GM12878 (cell line): ENCODE results near the gene FOXJ1. TPM values are rescaled to one million over a fixed set of nuclear protein-coding genes. Genes with fewer than 3 reads are reported as not detected.

Experiments
- ATAC-seq: fragments of 200-7000 bp; cut with Tn5 transposase; 3 replicates; pipeline ENCODE4 v1.9.1; 2020; ENCODE audit warnings: mild to moderate bottlenecking, moderate library complexity
- BruUV-seq: library from RNA; stranded (reverse); fragments of 400-500 nt; replicated peaks from 2 replicates; lab custom pipeline; 2021; lab: Mats Ljungman, UMichigan
- CTCF ChIA-PET: fragments of 300-600 bp; sonication (Branson Sonifier 250); formaldehyde crosslinking; extraction: SDS; loops from one replicate; lab custom pipeline; 2021; ENCODE audit warnings: inconsistent platforms; lab: Yijun Ruan, JAX
- POLR2A ChIA-PET: fragments of 350-600 bp; formaldehyde crosslinking; extraction: SDS; loops from one replicate; lab custom pipeline; 2021; ENCODE audit warnings: inconsistent platforms; lab: Charles Lee
- RAD21 ChIA-PET: fragments of 300-600 bp; sonication (Branson Sonifier 250); formaldehyde crosslinking; loops from one replicate; lab custom pipeline; 2023; ENCODE audit warnings: antibody characterized with exemption; ENCODE audit not compliant: unreplicated experiment; lab: Charles Lee
- SMC1A ChIA-PET: fragments of 300-600 bp; sonication (Branson Sonifier 250); formaldehyde crosslinking; loops from one replicate; lab custom pipeline; 2023; ENCODE audit not compliant: unreplicated experiment, uncharacterized antibody; lab: Charles Lee
- DNase-seq: peaks from one replicate; pipeline ENCODE4 v3.0.0-alpha.2; 2011; ENCODE audit warnings: low read depth, low spot score
- FAIRE-seq: peaks from 3 replicates; lab custom pipeline; 2011; peaks lifted over from hg19 to GRCh38; lab: Jason Lieb, UNC
- H2AFZ ChIP-seq: 2 replicates; pipeline ENCODE4 v1.6.0; 2011; ENCODE audit warnings: low read depth, low read length, control low read depth; ENCODE audit not compliant: control insufficient read depth
- H3K27ac ChIP-seq: 2 replicates; pipeline ENCODE4 v1.5.1; 2011; ENCODE audit warnings: control low read depth; ENCODE audit not compliant: control insufficient read depth, insufficient read depth
- H3K27me3 ChIP-seq, 2 experiments: replicated peaks in 1 of 2; 2 replicates each; pipeline versions ENCODE4 v1.6.0 to v1.6.1; 2011; ENCODE audit warnings: low read length in 1 of 2; ENCODE audit not compliant: control insufficient read depth in 2 of 2, insufficient read depth in 2 of 2
- H3K36me3 ChIP-seq, 2 experiments: 2 replicates each; pipeline ENCODE4 v1.5.1; 2011; ENCODE audit warnings: low read length in 1 of 2; ENCODE audit not compliant: control insufficient read depth in 2 of 2, insufficient read depth in 2 of 2
- H3K4me1 ChIP-seq: 2 replicates; pipeline ENCODE4 v1.6.1; 2011; ENCODE audit warnings: mild to moderate bottlenecking, low read length, moderate library complexity, mixed read lengths; ENCODE audit not compliant: control insufficient read depth, insufficient read depth
- H3K4me2 ChIP-seq: 2 replicates; pipeline ENCODE4 v1.6.0; 2011; ENCODE audit warnings: control low read depth; ENCODE audit not compliant: control insufficient read depth, insufficient read depth
- H3K4me3 ChIP-seq: fragments of 200-600 bp; sonication (generic); 2 replicates; pipeline ENCODE4 v1.5.1; 2016
- H3K79me2 ChIP-seq: 2 replicates; pipeline ENCODE4 v1.6.0; 2011; ENCODE audit warnings: low read length; ENCODE audit not compliant: control insufficient read depth, insufficient read depth
- H3K9ac ChIP-seq: 2 replicates; pipeline ENCODE4 v1.8.0; 2011; ENCODE audit warnings: low read length, control low read depth, mixed read lengths; ENCODE audit not compliant: control insufficient read depth, insufficient read depth
- H3K9me3 ChIP-seq: replicated peaks from 3 replicates; pipeline ENCODE4 v1.5.1; 2011; ENCODE audit warnings: mild to moderate bottlenecking, low read length; ENCODE audit not compliant: control insufficient read depth, insufficient read depth
- H4K20me1 ChIP-seq: 2 replicates; pipeline ENCODE4 v1.6.0; 2011; ENCODE audit not compliant: control insufficient read depth, insufficient read depth
- ELK1 ChIP-seq: IDR thresholded peaks from 2 replicates; pipeline ENCODE4 v1.6.1; 2012; ENCODE audit warnings: low read depth, low read length, improper control_type of control experiment
- WRNIP1 ChIP-seq: IDR thresholded peaks from 2 replicates; pipeline ENCODE4 v1.6.1; 2011; ENCODE audit warnings: low read depth, low read length, improper control_type of control experiment, borderline replicate concordance
- ZNF384 ChIP-seq: IDR thresholded peaks from 2 replicates; pipeline ENCODE4 v1.6.1; 2012; ENCODE audit warnings: low read depth, mild to moderate bottlenecking, low read length, improper control_type of control experiment, borderline replicate concordance
- ZNF687 ChIP-seq: fragments of 450-650 bp; IDR thresholded peaks from 2 replicates; pipeline ENCODE4 v1.6.1; 2017; ENCODE audit warnings: mild to moderate bottlenecking, moderate library complexity
- WGBS: methylation state at CpG from one replicate; pipeline ENCODE4 v1.1.6; 2016; ENCODE audit warnings: low lambda C conversion rate; ENCODE audit not compliant: insufficient replicate concordance, insufficient coverage; ENCODE audit errors: missing lambda C conversion rate; 5-methylcytosine and 5-hydroxymethylcytosine counted together
- in situ Hi-C: fragments of 300-500 bp; cut with MboI; formaldehyde crosslinking; loops from 9 replicates; pipeline ENCODE4 v1.14.3; 2018; ENCODE audit warnings: mixed read lengths
- intact Hi-C: fragments of 100-400 bp; cut with micrococcal nuclease; formaldehyde crosslinking; loops from one replicate; pipeline ENCODE4 v1.14.2; 2022; ENCODE audit not compliant: unreplicated experiment
- polyA plus RNA-seq, 11 experiments: library from polyadenylated mRNA; depleted of rRNA in 4 of 11; unstranded in 6 of 11; stranded (reverse) in 5 of 11; fragments of >200 nt; fragmentation: Nextera tagmentation in 4 of 11; fragmentation: Illumina TruSeq in 1 of 11; extraction: Ambion mirVana in 4 of 11; extraction: Trizol in 1 of 11; gene quantifications; 1 replicate in 1 of 11; 2 replicates in 10 of 11; pipeline versions ENCODE4 v1.2.1 to v1.2.3, GENCODE V29; 2011 to 2016; ENCODE audit warnings: inconsistent platforms in 2 of 11, missing spikeins in 2 of 11, low read depth in 1 of 11
- total RNA-seq, 4 experiments: library from RNA; depleted of rRNA in 3 of 4; stranded (reverse); fragments of >200 nt in 3 of 4; fragmentation: Illumina TruSeq in 1 of 4; extraction: Trizol in 1 of 4; gene quantifications; 2 replicates each; pipeline versions ENCODE4 v1.2.1 to v1.2.3, GENCODE V29; 2013 to 2021

Gene FOXJ1
- total and polyA plus RNA-seq, 10 of the 15 experiments (the other 5 are each of a cell fraction or from before 2014, with no cell fraction given), result not detected

- TF ChIP-seq ZNF687 (peak; percentile 41; the same call in 1 of the 2 replicates), ZNF384 (no peak), WRNIP1 (no peak)
These were observed 38.7 kb upstream of the FOXJ1 start (continued) for GRCh38 chr17:76179496-76180467.

GRCh38 chr17:76178124-76178523 lies 37.1 kb upstream of the FOXJ1 start:
- peaks cover 12% of the 10 kb centered on the region for H3K4me1 ChIP-seq
- intact Hi-C loops, result no loop called here
- ChIA-PET CTCF (interaction anchor here (0.5 to 12.6 kb wide), 11 partner anchors 10 to 207 kb away, joined by 3 to 162 read pairs (median 13); partner anchors contain the start of genes SPHK1 and UBALD2), SMC1A (interaction anchor here (0.8 to 12.7 kb wide), 7 partner anchors 36 to 178 kb away, joined by 4 to 147 read pairs (median 12); partner anchors contain the start of genes CDK3, FOXJ1 and UBALD2), POLR2A (interaction anchor here (0.9 to 16.8 kb wide), 3 partner anchors 56 to 89 kb away, joined by 3 to 427 read pairs (median 4); partner anchors contain the start of gene UBALD2), RAD21 (interaction anchor here (0.8 to 17.4 kb wide), 4 partner anchors 54 to 315 kb away, joined by 3 to 419 read pairs (median 64); partner anchors contain the start of gene UBALD2)
- in situ Hi-C loops, result no loop called here
- no peaks in the 10 kb centered on the region for H4K20me1 ChIP-seq
- no TSS peak for BruUV-seq
- H3K9ac ChIP-seq, result no peak overlapping the region
- 75% methylated on average over 10 of the region's 10 CpGs for WGBS
- FAIRE-seq (no peak), ATAC-seq (no peak), DNase-seq (no peak)
- no peaks in the 10 kb centered on the region for H3K27me3 ChIP-seq
- no peak overlapping the region for H2AFZ ChIP-seq
- no peaks in the 10 kb centered on the region for H3K36me3 ChIP-seq
- no peaks in the 10 kb centered on the region; the same call in 2 of the 3 replicates for H3K9me3 ChIP-seq
- no peaks in the 10 kb centered on the region for H3K79me2 ChIP-seq
- H3K27ac ChIP-seq, result no peak overlapping the region
- no peak for TF ChIP-seq ELK1
- no peak overlapping the region for H3K4me3 ChIP-seq
- H3K4me2 ChIP-seq, result no peak overlapping the region
